Liver (tissue), 3 donors: ENCODE results near the gene STK36.

Experiments used
- GABPA ChIP-seq, 2 donors: IDR thresholded peaks in 1 of 2; conservative IDR thresholded peaks in 1 of 2; 2 replicates each; pipeline ENCODE4 v1.6.1; 2016; ENCODE audit warnings: antibody characterized with exemption in 2 of 2, mild to moderate bottlenecking in 1 of 2, moderate library complexity in 1 of 2
- HNF4A ChIP-seq, 2 donors: conservative IDR thresholded peaks; 2 replicates each; pipeline ENCODE4 v1.6.1; 2016; ENCODE audit warnings: antibody characterized with exemption in 2 of 2, mild to moderate bottlenecking in 2 of 2
- RXRA ChIP-seq, 2 donors: IDR thresholded peaks; 2 replicates each; pipeline ENCODE4 v1.6.1; 2017 to 2018; ENCODE audit warnings: antibody characterized with exemption in 2 of 2, mild to moderate bottlenecking in 1 of 2
- TAF1 ChIP-seq: conservative IDR thresholded peaks from 2 replicates; pipeline ENCODE4 v1.6.1; 2016; ENCODE audit warnings: antibody characterized with exemption, mild to moderate bottlenecking
- ZBTB33 ChIP-seq: IDR thresholded peaks from 2 replicates; pipeline ENCODE4 v1.6.1; 2016; ENCODE audit warnings: antibody characterized with exemption
- TF ChIP-seq, protein P1 (sequence below): fragments of 150-350 bp; IDR thresholded peaks from 2 replicates; pipeline ENCODE4 v1.5.1; 2017; ENCODE audit warnings: improper control_type of control experiment, low read depth, low read length; ENCODE audit not compliant: missing input control
- TF ChIP-seq, protein P2 (sequence below): IDR thresholded peaks from 2 replicates; pipeline ENCODE4 v1.6.1; 2016; ENCODE audit warnings: antibody characterized with exemption, mild to moderate bottlenecking
- donor health status: healthy.
- donor health status: healthy.

DNA sequence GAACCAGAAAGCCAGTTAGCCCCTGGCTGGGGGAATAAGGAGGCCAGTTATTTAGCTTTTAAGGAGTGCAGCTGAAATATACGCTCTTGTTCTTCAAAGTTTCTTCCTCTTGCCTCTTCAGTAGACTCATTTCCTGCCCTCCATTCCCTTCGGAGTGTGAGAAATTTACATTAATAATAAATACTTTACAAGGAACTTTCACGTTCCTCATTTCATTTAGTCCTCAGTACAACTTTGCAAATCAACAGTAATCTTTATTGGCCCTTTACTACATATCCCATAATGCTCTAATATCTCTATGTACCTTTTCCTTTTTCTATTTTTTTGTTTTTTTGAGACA is 48.5 kb upstream of the STK36 start:
- TF ChIP-seq HNF4A (conservative IDR thresholded peaks at IDR 0.05) (no peak), RXRA (IDR thresholded peaks at IDR 0.05) (no peak), ZBTB33 (no peak), GABPA (IDR thresholded peaks at IDR 0.05 in 1 of 2, conservative IDR thresholded peaks at IDR 0.05 in 1 of 2) (no peak), TAF1 (no peak)
- TF ChIP-seq, protein P1, sequence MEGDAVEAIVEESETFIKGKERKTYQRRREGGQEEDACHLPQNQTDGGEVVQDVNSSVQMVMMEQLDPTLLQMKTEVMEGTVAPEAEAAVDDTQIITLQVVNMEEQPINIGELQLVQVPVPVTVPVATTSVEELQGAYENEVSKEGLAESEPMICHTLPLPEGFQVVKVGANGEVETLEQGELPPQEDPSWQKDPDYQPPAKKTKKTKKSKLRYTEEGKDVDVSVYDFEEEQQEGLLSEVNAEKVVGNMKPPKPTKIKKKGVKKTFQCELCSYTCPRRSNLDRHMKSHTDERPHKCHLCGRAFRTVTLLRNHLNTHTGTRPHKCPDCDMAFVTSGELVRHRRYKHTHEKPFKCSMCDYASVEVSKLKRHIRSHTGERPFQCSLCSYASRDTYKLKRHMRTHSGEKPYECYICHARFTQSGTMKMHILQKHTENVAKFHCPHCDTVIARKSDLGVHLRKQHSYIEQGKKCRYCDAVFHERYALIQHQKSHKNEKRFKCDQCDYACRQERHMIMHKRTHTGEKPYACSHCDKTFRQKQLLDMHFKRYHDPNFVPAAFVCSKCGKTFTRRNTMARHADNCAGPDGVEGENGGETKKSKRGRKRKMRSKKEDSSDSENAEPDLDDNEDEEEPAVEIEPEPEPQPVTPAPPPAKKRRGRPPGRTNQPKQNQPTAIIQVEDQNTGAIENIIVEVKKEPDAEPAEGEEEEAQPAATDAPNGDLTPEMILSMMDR: no peak
- TF ChIP-seq, protein P2, sequence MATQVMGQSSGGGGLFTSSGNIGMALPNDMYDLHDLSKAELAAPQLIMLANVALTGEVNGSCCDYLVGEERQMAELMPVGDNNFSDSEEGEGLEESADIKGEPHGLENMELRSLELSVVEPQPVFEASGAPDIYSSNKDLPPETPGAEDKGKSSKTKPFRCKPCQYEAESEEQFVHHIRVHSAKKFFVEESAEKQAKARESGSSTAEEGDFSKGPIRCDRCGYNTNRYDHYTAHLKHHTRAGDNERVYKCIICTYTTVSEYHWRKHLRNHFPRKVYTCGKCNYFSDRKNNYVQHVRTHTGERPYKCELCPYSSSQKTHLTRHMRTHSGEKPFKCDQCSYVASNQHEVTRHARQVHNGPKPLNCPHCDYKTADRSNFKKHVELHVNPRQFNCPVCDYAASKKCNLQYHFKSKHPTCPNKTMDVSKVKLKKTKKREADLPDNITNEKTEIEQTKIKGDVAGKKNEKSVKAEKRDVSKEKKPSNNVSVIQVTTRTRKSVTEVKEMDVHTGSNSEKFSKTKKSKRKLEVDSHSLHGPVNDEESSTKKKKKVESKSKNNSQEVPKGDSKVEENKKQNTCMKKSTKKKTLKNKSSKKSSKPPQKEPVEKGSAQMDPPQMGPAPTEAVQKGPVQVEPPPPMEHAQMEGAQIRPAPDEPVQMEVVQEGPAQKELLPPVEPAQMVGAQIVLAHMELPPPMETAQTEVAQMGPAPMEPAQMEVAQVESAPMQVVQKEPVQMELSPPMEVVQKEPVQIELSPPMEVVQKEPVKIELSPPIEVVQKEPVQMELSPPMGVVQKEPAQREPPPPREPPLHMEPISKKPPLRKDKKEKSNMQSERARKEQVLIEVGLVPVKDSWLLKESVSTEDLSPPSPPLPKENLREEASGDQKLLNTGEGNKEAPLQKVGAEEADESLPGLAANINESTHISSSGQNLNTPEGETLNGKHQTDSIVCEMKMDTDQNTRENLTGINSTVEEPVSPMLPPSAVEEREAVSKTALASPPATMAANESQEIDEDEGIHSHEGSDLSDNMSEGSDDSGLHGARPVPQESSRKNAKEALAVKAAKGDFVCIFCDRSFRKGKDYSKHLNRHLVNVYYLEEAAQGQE: no peak
